ENCODE measurements around the gene ATG10. TPM values are rescaled to one million over a fixed set of nuclear protein-coding genes. Genes with fewer than 3 reads are reported as not detected.
A peak's percentile ranks its signal among the peaks of the same experiment; 100 is the strongest.

Gene ATG10
- total and polyA plus RNA-seq, 2 of the 8 experiments (the other 6 are each of a cell fraction or from before 2014, with no cell fraction given): 3.7 to 8.8 TPM

- no peak overlapping the region for H2BK5ac ChIP-seq (ENCODE audit: low read depth, low read length)
- no peak for FAIRE-seq
- no peak overlapping the region for H4K91ac ChIP-seq (replicated peaks; ENCODE audit: insufficient read length, low read length)
- H2BK120ac ChIP-seq (replicated peaks; ENCODE audit: low read depth, low read length): no peak overlapping the region
- H3K23ac ChIP-seq (ENCODE audit: insufficient read length): no peak overlapping the region
- no peak overlapping the region for H3K4me2 ChIP-seq (ENCODE audit: insufficient read depth in 1 of 2, low read depth in 2 of 2, low read length in 2 of 2)
- no peak overlapping the region for H3K18ac ChIP-seq (ENCODE audit: extremely low read depth, low read length)
- H4K20me1 ChIP-seq (replicated peaks in 1 of 2; ENCODE audit: control insufficient read depth in 1 of 2, insufficient read depth in 2 of 2, low read length in 2 of 2): no peaks in the 10 kb centered on the region
- H3K23me2 ChIP-seq (ENCODE audit: low read depth, low read length): no peaks in the 10 kb centered on the region; the same call in 1 of the 2 replicates
- no peaks in the 10 kb centered on the region for H3K27me3 ChIP-seq (replicated peaks in 1 of 4; ENCODE audit: control insufficient read depth in 3 of 4, extremely low read depth in 1 of 4, insufficient read depth in 3 of 4, low read length in 3 of 4)
- H2BK12ac ChIP-seq (ENCODE audit: low read depth, low read length): no peak overlapping the region
- H4K5ac ChIP-seq (ENCODE audit: insufficient read length, low read depth, low read length): no peak overlapping the region
- H3K4me1 ChIP-seq (replicated peaks in 1 of 4; ENCODE audit: control insufficient read depth in 3 of 4, insufficient read depth in 4 of 4, low read length in 3 of 4): peaks cover 0 to 6% (median 3%) of the 10 kb centered on the region in 4 experiments; a peak in 5 of 7 replicates
- H3K79me1 ChIP-seq (ENCODE audit: low read depth, low read length): no peaks in the 10 kb centered on the region
- TF ChIP-seq JUND (IDR thresholded peaks at IDR 0.05; ENCODE audit: low read length) (peak; percentile 70; the same call in 1 of the 2 replicates), POU5F1 (IDR thresholded peaks at IDR 0.05; ENCODE audit: low read depth, low read length) (no peak)
- ChIA-PET CTCF (ENCODE audit: partially characterized antibody) (interaction anchor here (0.7 to 1.5 kb wide), 5 partner anchors 10 to 311 kb away, joined by 3 to 5 read pairs (median 4); no protein-coding TSS in a partner anchor), POLR2A (ENCODE audit: partially characterized antibody) (interaction anchor here (0.6 to 0.7 kb wide), 2 partner anchors 49 to 717 kb away, joined by 4 to 5 read pairs; no protein-coding TSS in a partner anchor)
- no peak overlapping the region for H2AFZ ChIP-seq (ENCODE audit: low read length)
- no peak overlapping the region for H3K56ac ChIP-seq (replicated peaks; ENCODE audit: insufficient read length, low read depth, low read length)
- H3K79me2 ChIP-seq (ENCODE audit: control insufficient read depth in 1 of 2, insufficient read depth in 2 of 2, low read length in 2 of 2): no peaks in the 10 kb centered on the region
- H2AK5ac ChIP-seq (ENCODE audit: low read depth, low read length): no peak overlapping the region
- H3K14ac ChIP-seq (ENCODE audit: insufficient read length): no peak overlapping the region
- no peak overlapping the region for H4K8ac ChIP-seq (ENCODE audit: extremely low read depth, insufficient read depth, low read length)
- no peak overlapping the region for H3K27ac ChIP-seq (ENCODE audit: low read depth, low read length)
- H3K4me3 ChIP-seq (ENCODE audit: extremely low read depth in 1 of 4, insufficient read depth in 2 of 4, low read depth in 3 of 4, low read length in 4 of 4): no peak overlapping the region
- no peak overlapping the region for H3K4ac ChIP-seq (replicated peaks; ENCODE audit: insufficient read length, low read depth, low read length)
- H3K36me3 ChIP-seq (ENCODE audit: control insufficient read depth in 2 of 4, insufficient read depth in 4 of 4, low read length in 3 of 4): no peaks in the 10 kb centered on the region
- H2BK20ac ChIP-seq (ENCODE audit: low read length): no peak overlapping the region
- H3K9me3 ChIP-seq (ENCODE audit: insufficient read depth in 2 of 2, low read depth in 1 of 2, low read length in 1 of 2): no peaks in the 10 kb centered on the region
- no peak for DNase-seq (ENCODE audit: low read depth in 1 of 2, low spot score in 2 of 2)
- H3K9ac ChIP-seq (replicated peaks in 1 of 4; ENCODE audit: extremely low read depth in 1 of 4, low read depth in 3 of 4, low read length in 3 of 4): no peak overlapping the region
- H2BK15ac ChIP-seq (ENCODE audit: low read length): no peak overlapping the region
Measured at GRCh38 chr5:82168294-82168693, 196.5 kb downstream of the ATG10 start.

Measured in H1 (cell line).